ENCODE results near the gene VPS13D. TPM values are rescaled to one million over a fixed set of nuclear protein-coding genes. Genes with fewer than 3 reads are reported as not detected.

The VPS13D gene
- total and polyA plus RNA-seq, 2 experiments from 2014 or later: 10.7 to 34.9 TPM

DNA sequence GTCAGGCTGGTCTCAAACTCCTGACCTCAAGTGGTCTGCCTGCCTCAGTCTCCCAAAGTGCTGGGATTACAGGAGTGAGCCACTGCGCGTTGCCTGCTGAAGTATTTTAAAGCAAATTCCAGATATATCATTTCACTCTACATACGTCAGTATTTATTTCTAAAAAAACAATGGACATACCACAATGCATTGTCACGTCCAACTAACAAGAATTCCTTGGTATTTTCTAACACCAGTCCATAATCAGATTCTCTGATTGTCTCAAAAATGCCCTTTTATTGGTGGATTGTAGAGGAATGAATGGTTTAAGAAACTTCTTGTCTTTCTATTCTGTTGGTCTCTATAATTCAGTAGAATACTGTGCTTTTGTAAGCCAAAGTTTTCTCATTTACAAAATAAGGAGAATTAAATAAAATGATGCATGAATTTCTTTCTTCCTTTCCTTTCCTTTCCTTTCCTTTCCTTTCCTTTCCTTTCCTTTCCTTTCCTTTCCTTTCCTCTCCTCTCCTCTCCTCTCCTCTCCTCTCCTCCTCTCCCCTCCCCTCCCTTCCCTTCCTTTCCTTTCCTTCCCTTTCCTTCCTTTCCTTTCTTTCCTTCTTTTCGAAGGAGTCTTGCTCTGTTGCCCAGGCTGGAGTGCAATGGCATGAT, 55.8 kb downstream of the VPS13D start:
- Mint-ChIP-seq H3K27me3 (ENCODE audit: insufficient read depth, low read depth, poor library complexity) (no peaks in the 10 kb centered on the region), H3K4me3 (no peak overlapping the region), H3K9me3 (no peaks in the 10 kb centered on the region), H3K36me3 (ENCODE audit: low read depth) (peaks cover 9% of the 10 kb centered on the region), H3K27ac (no peak overlapping the region), H3K4me1 (no peaks in the 10 kb centered on the region)
- H3K79me2 ChIP-seq (replicated peaks; ENCODE audit: insufficient read depth): peaks cover 10% of the 10 kb centered on the region; the same call in 1 of the 2 replicates
- no peaks in the 10 kb centered on the region for H3K4me1 ChIP-seq (ENCODE audit: insufficient read depth)
- TF ChIP-seq, protein P1, sequence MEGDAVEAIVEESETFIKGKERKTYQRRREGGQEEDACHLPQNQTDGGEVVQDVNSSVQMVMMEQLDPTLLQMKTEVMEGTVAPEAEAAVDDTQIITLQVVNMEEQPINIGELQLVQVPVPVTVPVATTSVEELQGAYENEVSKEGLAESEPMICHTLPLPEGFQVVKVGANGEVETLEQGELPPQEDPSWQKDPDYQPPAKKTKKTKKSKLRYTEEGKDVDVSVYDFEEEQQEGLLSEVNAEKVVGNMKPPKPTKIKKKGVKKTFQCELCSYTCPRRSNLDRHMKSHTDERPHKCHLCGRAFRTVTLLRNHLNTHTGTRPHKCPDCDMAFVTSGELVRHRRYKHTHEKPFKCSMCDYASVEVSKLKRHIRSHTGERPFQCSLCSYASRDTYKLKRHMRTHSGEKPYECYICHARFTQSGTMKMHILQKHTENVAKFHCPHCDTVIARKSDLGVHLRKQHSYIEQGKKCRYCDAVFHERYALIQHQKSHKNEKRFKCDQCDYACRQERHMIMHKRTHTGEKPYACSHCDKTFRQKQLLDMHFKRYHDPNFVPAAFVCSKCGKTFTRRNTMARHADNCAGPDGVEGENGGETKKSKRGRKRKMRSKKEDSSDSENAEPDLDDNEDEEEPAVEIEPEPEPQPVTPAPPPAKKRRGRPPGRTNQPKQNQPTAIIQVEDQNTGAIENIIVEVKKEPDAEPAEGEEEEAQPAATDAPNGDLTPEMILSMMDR (conservative IDR thresholded peaks at IDR 0.05; ENCODE audit: low read depth in 2 of 2): no peak
- no peak for TF ChIP-seq STAT1 (IDR thresholded peaks at IDR 0.05; ENCODE audit: unreplicated experiment)
- TF ChIP-seq JUNB (IDR thresholded peaks at IDR 0.05; ENCODE audit: unreplicated experiment): no peak
- TF ChIP-seq EZH2 (IDR thresholded peaks at IDR 0.05; ENCODE audit: low read depth, unreplicated experiment): no peak
- TF ChIP-seq EZH2phosphoT487 (IDR thresholded peaks at IDR 0.05; ENCODE audit: unreplicated experiment): no peak
- no peak for TF ChIP-seq POLR2AphosphoS5 (IDR thresholded peaks at IDR 0.05; ENCODE audit: low read depth)
- no peak for TF ChIP-seq ZNF114 (CRISPR knock-in tag; IDR thresholded peaks at IDR 0.05)
- TF ChIP-seq, protein P2, sequence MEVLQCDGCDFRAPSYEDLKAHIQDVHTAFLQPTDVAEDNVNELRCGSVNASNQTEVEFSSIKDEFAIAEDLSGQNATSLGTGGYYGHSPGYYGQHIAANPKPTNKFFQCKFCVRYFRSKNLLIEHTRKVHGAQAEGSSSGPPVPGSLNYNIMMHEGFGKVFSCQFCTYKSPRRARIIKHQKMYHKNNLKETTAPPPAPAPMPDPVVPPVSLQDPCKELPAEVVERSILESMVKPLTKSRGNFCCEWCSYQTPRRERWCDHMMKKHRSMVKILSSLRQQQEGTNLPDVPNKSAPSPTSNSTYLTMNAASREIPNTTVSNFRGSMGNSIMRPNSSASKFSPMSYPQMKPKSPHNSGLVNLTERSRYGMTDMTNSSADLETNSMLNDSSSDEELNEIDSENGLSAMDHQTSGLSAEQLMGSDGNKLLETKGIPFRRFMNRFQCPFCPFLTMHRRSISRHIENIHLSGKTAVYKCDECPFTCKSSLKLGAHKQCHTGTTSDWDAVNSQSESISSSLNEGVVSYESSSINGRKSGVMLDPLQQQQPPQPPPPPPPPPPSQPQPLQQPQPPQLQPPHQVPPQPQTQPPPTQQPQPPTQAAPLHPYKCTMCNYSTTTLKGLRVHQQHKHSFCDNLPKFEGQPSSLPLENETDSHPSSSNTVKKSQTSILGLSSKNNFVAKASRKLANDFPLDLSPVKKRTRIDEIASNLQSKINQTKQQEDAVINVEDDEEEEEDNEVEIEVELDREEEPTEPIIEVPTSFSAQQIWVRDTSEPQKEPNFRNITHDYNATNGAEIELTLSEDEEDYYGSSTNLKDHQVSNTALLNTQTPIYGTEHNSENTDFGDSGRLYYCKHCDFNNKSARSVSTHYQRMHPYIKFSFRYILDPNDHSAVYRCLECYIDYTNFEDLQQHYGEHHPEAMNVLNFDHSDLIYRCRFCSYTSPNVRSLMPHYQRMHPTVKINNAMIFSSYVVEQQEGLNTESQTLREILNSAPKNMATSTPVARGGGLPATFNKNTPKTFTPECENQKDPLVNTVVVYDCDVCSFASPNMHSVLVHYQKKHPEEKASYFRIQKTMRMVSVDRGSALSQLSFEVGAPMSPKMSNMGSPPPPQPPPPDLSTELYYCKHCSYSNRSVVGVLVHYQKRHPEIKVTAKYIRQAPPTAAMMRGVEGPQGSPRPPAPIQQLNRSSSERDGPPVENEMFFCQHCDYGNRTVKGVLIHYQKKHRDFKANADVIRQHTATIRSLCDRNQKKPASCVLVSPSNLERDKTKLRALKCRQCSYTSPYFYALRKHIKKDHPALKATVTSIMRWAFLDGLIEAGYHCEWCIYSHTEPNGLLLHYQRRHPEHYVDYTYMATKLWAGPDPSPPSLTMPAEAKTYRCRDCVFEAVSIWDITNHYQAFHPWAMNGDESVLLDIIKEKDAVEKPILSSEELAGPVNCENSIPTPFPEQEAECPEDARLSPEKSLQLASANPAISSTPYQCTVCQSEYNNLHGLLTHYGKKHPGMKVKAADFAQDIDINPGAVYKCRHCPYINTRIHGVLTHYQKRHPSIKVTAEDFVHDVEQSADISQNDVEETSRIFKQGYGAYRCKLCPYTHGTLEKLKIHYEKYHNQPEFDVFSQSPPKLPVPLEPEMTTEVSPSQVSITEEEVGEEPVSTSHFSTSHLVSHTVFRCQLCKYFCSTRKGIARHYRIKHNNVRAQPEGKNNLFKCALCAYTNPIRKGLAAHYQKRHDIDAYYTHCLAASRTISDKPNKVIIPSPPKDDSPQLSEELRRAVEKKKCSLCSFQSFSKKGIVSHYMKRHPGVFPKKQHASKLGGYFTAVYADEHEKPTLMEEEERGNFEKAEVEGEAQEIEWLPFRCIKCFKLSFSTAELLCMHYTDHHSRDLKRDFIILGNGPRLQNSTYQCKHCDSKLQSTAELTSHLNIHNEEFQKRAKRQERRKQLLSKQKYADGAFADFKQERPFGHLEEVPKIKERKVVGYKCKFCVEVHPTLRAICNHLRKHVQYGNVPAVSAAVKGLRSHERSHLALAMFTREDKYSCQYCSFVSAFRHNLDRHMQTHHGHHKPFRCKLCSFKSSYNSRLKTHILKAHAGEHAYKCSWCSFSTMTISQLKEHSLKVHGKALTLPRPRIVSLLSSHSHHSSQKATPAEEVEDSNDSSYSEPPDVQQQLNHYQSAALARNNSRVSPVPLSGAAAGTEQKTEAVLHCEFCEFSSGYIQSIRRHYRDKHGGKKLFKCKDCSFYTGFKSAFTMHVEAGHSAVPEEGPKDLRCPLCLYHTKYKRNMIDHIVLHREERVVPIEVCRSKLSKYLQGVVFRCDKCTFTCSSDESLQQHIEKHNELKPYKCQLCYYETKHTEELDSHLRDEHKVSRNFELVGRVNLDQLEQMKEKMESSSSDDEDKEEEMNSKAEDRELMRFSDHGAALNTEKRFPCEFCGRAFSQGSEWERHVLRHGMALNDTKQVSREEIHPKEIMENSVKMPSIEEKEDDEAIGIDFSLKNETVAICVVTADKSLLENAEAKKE (CRISPR knock-in tag; IDR thresholded peaks at IDR 0.05): no peak
- no peak for TF ChIP-seq NANOG (IDR thresholded peaks at IDR 0.05; ENCODE audit: borderline replicate concordance)
- TF ChIP-seq ZNF331 (CRISPR knock-in tag; IDR thresholded peaks at IDR 0.05; ENCODE audit: low read depth): no peak
- TF ChIP-seq, protein P3, sequence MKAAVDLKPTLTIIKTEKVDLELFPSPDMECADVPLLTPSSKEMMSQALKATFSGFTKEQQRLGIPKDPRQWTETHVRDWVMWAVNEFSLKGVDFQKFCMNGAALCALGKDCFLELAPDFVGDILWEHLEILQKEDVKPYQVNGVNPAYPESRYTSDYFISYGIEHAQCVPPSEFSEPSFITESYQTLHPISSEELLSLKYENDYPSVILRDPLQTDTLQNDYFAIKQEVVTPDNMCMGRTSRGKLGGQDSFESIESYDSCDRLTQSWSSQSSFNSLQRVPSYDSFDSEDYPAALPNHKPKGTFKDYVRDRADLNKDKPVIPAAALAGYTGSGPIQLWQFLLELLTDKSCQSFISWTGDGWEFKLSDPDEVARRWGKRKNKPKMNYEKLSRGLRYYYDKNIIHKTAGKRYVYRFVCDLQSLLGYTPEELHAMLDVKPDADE (IDR thresholded peaks at IDR 0.05): no peak
- TF ChIP-seq, protein P4, sequence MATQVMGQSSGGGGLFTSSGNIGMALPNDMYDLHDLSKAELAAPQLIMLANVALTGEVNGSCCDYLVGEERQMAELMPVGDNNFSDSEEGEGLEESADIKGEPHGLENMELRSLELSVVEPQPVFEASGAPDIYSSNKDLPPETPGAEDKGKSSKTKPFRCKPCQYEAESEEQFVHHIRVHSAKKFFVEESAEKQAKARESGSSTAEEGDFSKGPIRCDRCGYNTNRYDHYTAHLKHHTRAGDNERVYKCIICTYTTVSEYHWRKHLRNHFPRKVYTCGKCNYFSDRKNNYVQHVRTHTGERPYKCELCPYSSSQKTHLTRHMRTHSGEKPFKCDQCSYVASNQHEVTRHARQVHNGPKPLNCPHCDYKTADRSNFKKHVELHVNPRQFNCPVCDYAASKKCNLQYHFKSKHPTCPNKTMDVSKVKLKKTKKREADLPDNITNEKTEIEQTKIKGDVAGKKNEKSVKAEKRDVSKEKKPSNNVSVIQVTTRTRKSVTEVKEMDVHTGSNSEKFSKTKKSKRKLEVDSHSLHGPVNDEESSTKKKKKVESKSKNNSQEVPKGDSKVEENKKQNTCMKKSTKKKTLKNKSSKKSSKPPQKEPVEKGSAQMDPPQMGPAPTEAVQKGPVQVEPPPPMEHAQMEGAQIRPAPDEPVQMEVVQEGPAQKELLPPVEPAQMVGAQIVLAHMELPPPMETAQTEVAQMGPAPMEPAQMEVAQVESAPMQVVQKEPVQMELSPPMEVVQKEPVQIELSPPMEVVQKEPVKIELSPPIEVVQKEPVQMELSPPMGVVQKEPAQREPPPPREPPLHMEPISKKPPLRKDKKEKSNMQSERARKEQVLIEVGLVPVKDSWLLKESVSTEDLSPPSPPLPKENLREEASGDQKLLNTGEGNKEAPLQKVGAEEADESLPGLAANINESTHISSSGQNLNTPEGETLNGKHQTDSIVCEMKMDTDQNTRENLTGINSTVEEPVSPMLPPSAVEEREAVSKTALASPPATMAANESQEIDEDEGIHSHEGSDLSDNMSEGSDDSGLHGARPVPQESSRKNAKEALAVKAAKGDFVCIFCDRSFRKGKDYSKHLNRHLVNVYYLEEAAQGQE (IDR thresholded peaks at IDR 0.05; ENCODE audit: unreplicated experiment): no peak
- TF ChIP-seq CREB1 (CRISPR knock-in tag; IDR thresholded peaks at IDR 0.05; ENCODE audit: low read depth): no peak
- H3K27me3 ChIP-seq (ENCODE audit: insufficient read depth): no peaks in the 10 kb centered on the region
- no peak for DNase-seq (ENCODE audit: low spot score)
- ATAC-seq: no peak
- no peak overlapping the region for H3K27ac ChIP-seq (ENCODE audit: low read depth)
- H3K4me2 ChIP-seq: no peak overlapping the region
- peaks cover 9% of the 10 kb centered on the region; the same call in 1 of the 2 replicates for H4K20me1 ChIP-seq (replicated peaks; ENCODE audit: insufficient read depth)
- no peak overlapping the region for H3K4me3 ChIP-seq
- no peak overlapping the region for H2AFZ ChIP-seq
- no peaks in the 10 kb centered on the region for H3K9me2 ChIP-seq (ENCODE audit: insufficient read depth)
- peaks cover 10% of the 10 kb centered on the region for H3K36me3 ChIP-seq (ENCODE audit: insufficient read depth)
- H3F3A ChIP-seq (replicated peaks; ENCODE audit: low read depth): no peaks in the 10 kb centered on the region

All from GM23338 (cell line).